Right renal cortex interstitium (tissue), 3 donors: ENCODE results near the gene DYNC2I2. TPM values are rescaled to one million over a fixed set of nuclear protein-coding genes. Genes with fewer than 3 reads are reported as not detected.
"Not testable (repeated sequence)": the region's sequence is repeated elsewhere in the genome, so short reads cannot be mapped to it uniquely, and the experiment has no call there.

ENCODE experiments used
- DNase-seq, 3 donors: peaks; one replicate each; pipeline ENCODE4 v3.0.0-alpha.2; 2013; ENCODE audit warnings: low read depth in 3 of 3, low spot score in 2 of 3
- polyA plus RNA-seq, 3 donors: library from polyadenylated mRNA; unstranded; fragments of 120-200 nt; gene quantifications; one replicate each; pipeline ENCODE4 v1.2.1, GENCODE V29; 2013; ENCODE audit not compliant: insufficient read length in 3 of 3

The DYNC2I2 gene
- polyA plus RNA-seq, 3 donors = 54.2 to 58.1 (median 57.6) TPM

GRCh38 chr9:128619779-128620178 is 36.9 kb downstream of the DYNC2I2 start:
- DNase-seq = no peak

GRCh38 chr9:128619127-128619526 is 37.5 kb downstream of the DYNC2I2 start:
- no peak for DNase-seq

GRCh38 chr9:128617943-128618342 is 38.7 kb downstream of the DYNC2I2 start:
- DNase-seq = no peak

- no peak for DNase-seq
Observed at GRCh38 chr9:128615571-128615970, 41.1 kb downstream of the DYNC2I2 start.

GRCh38 chr9:128614728-128615127 is 41.9 kb downstream of the DYNC2I2 start:
- no peak for DNase-seq

- no peak for DNase-seq
Observed at GRCh38 chr9:128611600-128612394, 44.9 kb downstream of the DYNC2I2 start.

- DNase-seq = no peak
Observed at GRCh38 chr9:128610897-128611296, 45.8 kb downstream of the DYNC2I2 start.

- no peak for DNase-seq
Observed at GRCh38 chr9:128607642-128608350, 48.9 kb downstream of the DYNC2I2 start.

GRCh38 chr9:128603697-128604096 is 53.0 kb downstream of the DYNC2I2 start:
- no peak for DNase-seq

GRCh38 chr9:128600099-128600498 is 56.5 kb downstream of the DYNC2I2 start:
- DNase-seq = no peak

- DNase-seq = no peak
Observed at GRCh38 chr9:128595471-128595870, 61.2 kb downstream of the DYNC2I2 start.

GRCh38 chr9:128593856-128594255 is 62.8 kb downstream of the DYNC2I2 start:
- no peak for DNase-seq

- no peak for DNase-seq
Observed at GRCh38 chr9:128593039-128593438, 63.6 kb downstream of the DYNC2I2 start.

GRCh38 chr9:128588581-128589233 is 67.9 kb downstream of the DYNC2I2 start:
- DNase-seq = no peak

GRCh38 chr9:128587453-128587852 is 69.2 kb downstream of the DYNC2I2 start:
- no peak for DNase-seq

GRCh38 chr9:128586934-128587333 is 69.7 kb downstream of the DYNC2I2 start:
- DNase-seq = not testable (repeated sequence)

GRCh38 chr9:128585155-128585554 is 71.5 kb downstream of the DYNC2I2 start:
- not testable (repeated sequence) for DNase-seq
